HG03175 (cell line): ENCODE measurements around the gene SNRNP40.

Source experiments
- ATAC-seq: cut with Tn5 transposase; IDR thresholded peaks from one replicate; pipeline ENCODE4 v1.9.1; 2021; ENCODE audit warnings: mild to moderate bottlenecking, moderate library complexity; ENCODE audit not compliant: unreplicated experiment

The SNRNP40 gene

DNA sequence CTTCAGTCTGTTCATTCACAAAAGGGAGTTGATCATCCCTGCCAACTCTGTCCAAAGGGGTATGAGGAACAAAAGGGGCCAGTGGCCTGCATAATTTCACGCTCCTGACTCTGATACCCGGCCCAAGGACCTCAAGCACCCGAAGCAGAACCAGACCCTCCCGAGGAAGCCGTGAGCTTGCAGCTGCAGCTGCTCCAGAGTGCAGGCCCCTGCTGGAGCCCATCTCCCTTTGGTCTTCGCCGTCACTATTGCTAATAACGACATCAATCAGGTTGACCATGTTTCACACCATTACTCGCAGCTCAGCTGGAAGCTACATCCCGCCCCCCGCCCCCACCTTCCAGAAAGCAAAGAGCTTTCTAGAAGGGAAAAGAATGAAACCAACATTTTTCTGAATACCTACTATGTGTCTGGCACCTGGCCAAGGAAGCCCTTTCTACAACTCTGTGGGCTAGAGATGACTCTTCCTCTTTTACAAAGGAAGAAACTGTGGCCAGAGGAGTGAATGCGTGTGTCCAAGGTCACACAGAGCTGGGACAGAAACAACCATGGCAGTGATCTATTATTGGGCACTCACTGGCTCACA lies 62.4 kb downstream of the SNRNP40 start:
- no peak for ATAC-seq

DNA sequence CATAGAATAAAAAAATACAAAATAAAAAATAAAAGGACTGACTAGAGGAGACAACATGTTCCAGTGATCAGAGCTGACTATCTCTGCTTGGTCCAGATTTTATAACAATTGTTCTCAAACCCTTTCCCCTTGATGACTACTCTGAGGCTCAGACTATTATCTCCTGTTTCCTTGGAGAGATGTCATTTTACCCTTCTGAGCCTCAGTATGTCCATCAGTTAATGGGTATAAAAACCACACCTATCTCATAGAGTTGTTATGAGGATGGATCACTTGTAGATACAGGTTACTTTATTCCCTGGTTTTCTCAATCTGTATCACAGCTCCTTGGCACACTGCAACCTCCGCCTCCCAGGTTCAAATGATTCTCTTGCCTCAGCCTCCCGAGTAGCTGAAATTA lies 63.9 kb downstream of the SNRNP40 start:
- ATAC-seq = no peak

DNA sequence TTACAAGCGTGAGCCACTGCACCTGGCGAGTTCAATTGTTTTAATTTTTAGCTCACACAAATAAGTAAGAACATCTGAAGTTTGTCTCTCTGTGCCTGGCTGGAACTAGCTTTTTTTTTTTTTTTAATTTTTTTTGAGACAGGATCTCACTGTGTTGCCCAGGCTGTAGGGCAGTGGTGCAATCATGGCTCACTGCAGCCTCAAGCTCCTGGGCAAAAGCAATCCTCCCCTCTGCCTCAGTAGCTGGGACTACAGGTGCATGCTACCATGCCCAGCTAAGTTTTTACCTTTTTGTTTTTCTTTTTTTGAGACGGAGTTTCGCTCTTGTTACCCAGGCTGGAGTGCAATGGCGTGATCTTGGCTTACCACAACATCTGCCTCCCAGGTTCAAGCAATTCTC lies 64.8 kb downstream of the SNRNP40 start:
- ATAC-seq = no peak

DNA sequence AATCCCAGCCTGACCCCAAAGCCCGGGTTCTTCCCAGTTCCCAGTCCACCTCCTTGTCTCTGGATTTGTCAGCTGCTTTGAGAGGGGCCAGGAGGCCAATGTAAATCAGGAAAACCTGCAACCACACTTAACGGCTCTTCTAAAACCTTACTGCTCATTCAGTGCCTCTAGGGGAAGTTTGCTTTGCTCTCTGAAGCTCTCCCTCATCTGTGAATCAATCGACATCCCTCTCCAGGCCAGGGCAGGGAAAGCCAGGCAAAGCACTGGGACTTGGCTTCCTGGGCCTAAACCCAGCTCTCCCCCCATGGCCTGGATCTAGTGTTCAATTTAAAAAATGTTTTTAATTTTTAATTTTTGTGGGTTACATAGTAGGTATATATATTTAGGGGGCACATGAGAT lies 66.2 kb downstream of the SNRNP40 start:
- ATAC-seq = no peak

DNA sequence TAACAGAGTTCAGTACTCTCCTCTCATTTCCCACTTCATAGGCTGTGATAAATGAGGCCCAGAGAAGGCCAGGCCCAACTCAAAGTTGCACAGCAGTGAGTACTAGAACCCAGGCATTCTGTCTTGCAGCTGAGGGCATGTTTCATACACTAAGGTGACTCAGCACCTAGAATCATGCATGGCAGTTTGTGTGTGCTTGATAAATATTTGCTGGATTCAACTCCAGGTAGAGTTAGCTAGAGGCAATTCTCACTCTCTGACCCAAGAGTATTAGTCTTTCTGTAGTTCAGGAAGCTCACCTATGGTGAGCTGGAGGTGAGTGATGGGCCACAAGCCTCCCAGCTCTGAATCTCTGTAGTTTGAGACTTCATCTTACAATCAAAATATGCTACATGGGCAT lies 67.6 kb downstream of the SNRNP40 start:
- no peak for ATAC-seq

- no peak for ATAC-seq
Observed at GRCh38 chr1:31227891-31228568, 68.6 kb downstream of the SNRNP40 start.

DNA sequence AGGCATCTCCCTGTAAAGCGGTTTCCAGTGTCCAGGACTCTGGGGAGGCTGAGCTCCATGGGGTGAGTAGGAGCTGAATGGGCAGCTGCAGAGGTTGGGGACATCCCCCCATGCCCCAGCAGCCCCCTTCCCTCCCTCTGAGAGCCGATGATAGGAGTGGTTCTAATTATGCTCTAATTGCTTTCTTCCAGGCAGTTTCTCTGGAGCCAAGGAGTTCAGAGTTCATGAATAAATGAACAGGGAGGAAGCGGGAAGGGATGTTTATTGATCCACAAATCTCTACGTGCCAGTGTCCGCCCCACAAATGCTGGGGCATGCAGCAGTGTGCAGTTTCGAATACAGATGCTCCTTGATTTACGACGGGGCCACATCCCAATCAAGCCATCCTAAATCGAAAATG lies 72.5 kb downstream of the SNRNP40 start:
- no peak for ATAC-seq

- no peak for ATAC-seq
Observed at GRCh38 chr1:31222176-31222575, 74.4 kb downstream of the SNRNP40 start.

DNA sequence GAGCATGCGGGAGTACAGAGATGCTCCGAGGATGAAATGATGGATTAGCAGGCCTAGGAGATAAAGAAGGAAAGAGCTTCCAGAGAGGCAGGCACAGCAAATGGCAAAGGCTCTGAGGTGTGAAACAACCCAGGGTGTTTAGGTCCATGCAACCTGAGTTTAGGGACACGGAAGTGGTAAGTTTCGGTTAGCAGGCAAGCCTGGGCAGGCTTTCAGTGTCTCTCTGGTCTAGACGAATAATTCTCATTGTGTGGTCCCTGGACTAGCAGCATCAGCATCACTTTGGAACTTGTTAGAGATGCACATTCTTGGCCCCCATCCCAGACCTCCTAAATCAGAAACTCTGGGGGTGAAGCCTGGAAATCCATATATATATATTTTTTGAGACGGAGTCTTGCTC lies 75.5 kb downstream of the SNRNP40 start:
- ATAC-seq = no peak

DNA sequence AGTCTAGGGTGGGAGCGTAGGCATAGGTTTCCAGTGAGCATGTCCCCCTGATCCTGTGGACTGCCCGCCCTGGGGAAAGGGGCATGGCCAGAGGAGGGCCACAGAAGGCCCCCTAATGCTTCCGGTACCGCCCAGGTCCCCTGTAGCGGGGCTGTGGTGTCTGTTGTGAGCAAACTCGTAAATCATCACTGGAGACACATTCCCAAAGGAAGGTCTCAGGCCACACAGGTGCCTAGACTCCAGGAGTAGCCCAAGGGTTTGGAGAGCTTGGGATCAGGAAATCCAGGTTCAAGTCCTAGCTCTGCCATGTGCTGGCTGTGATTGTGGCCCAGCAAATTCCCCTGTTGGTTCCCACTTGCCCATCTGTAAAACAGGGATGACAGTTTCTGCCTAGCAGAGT lies 77.1 kb downstream of the SNRNP40 start:
- ATAC-seq = no peak

- no peak for ATAC-seq
Observed at GRCh38 chr1:31218705-31219104, 77.9 kb downstream of the SNRNP40 start.

- ATAC-seq = no peak
Observed at GRCh38 chr1:31216016-31216415, 80.6 kb downstream of the SNRNP40 start.

GRCh38 chr1:31215065-31215570 lies 81.5 kb downstream of the SNRNP40 start:
- no peak for ATAC-seq

DNA sequence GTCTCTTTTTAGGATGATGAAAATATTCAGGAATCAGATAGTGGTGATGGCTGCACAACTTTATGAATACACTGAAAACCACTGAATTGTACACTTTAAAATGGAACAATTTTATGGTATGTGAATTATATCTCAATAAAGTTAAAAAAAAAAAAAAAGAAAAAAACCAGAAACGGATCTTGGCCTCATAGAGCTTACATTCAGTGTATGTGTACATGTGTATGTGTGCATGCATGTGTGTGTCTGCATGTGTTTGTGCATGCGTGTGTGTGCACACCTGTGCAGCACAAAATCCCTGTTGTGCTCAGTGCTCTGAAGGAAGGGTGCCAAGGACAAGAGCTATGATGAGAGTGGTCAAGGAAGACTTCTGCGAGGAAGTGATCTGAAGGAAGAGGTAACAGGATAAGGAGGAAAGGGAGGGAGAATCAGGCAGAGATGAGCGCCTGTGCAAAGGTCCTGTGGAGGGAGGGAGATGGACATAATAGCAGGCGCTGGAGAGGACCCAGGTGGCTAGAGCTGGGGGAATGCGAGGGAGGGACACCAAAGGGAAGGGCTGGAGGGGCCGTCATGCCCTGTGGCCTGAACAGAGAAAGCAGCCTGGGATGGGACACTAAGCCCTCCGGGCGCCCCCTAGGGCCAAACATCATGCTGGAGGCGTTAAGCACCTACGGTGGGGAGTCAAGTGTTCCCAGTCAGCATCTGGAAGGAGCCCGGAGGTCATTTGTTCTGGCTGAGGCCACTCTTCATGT lies 82.1 kb downstream of the SNRNP40 start:
- no peak for ATAC-seq
